A549 treated with CORT108297 at 1 μM for 4 hours (cell line): ENCODE measurements around the gene GLRX3. TPM values are rescaled to one million over a fixed set of nuclear protein-coding genes. Genes with fewer than 3 reads are reported as not detected.

Source experiments
- total RNA-seq: library from RNA; stranded (reverse); fragments of 200-300 nt; extraction: Qiagen RNA extraction; gene quantifications from 5 replicates; pipeline ENCODE4 v1.2.3, GENCODE V29; 2022

GLRX3 gene
- 210 to 246 TPM (median 217 TPM) in 5 replicates for total RNA-seq

GRCh38 chr10:130136226-130137089 lies at the start of gene GLRX3:
Gene GLRX3 (plus strand): TSS chr10:130136391. CDS start chr10:130136421, 30 bp downstream.

GRCh38 chr10:130110246-130111112 lies 25.7 kb upstream of the GLRX3 start, which contains the start of gene C10orf143:
Gene C10orf143 (minus strand): TSS chr10:130110830. CDS start chr10:130110772, 58 bp downstream.

Other genes with a start within 250 kb of the GLRX3 start
- 0.14 to 0.30 TPM (median 0.15 TPM) in 5 replicates for gene EBF3, start 172.1 kb upstream of the GLRX3 start, total RNA-seq
- 0.52 to 0.83 TPM (median 0.74 TPM) in 5 replicates for gene C10orf143, start 25.6 kb upstream of the GLRX3 start, total RNA-seq